HepG2 (cell line): ENCODE data around the gene LRR1. TPM values are rescaled to one million over a fixed set of nuclear protein-coding genes. Genes with fewer than 3 reads are reported as not detected.

ENCODE experiments used
- ATAD3A ChIP-seq: sonication (generic); formaldehyde crosslinking; IDR thresholded peaks from 2 replicates; pipeline ENCODE4 v1.4.0; 2020; ENCODE audit warnings: missing genetic modification reagents
- ATF7 ChIP-seq, 2 experiments: fragments of 450-650 bp in 1 of 2; sonication (generic) in 1 of 2; formaldehyde crosslinking in 1 of 2; IDR thresholded peaks; 2 replicates each; pipeline versions ENCODE4 v1.4.0 to v1.6.1; 2016 to 2020; ENCODE audit warnings: antibody characterized with exemption in 1 of 2, mild to moderate bottlenecking in 1 of 2, missing genetic modification reagents in 1 of 2
- BRCA1 ChIP-seq: sonication (generic); formaldehyde crosslinking; IDR thresholded peaks from 2 replicates; pipeline ENCODE4 v1.4.0; 2020; ENCODE audit warnings: missing genetic modification reagents
- DMTF1 ChIP-seq: sonication (generic); formaldehyde crosslinking; IDR thresholded peaks from 2 replicates; pipeline ENCODE4 v1.4.0; 2020; ENCODE audit warnings: mild to moderate bottlenecking, missing genetic modification reagents
- DR1 ChIP-seq: sonication (generic); formaldehyde crosslinking; IDR thresholded peaks from 2 replicates; pipeline ENCODE4 v1.8.0; 2021; ENCODE audit warnings: mild to moderate bottlenecking, missing genetic modification reagents, inconsistent platforms
- FOXK2 ChIP-seq: fragments of 450-650 bp; IDR thresholded peaks from 2 replicates; pipeline ENCODE4 v1.6.1; 2016
- HDAC6 ChIP-seq: fragments of 200-600 bp; sonication (generic); IDR thresholded peaks from 2 replicates; pipeline ENCODE4 v1.7.0; 2017; ENCODE audit warnings: mild to moderate bottlenecking, antibody characterized with exemption, low read length, low read depth
- HNRNPL ChIP-seq: fragments of 200-400 bp; formaldehyde crosslinking; IDR thresholded peaks from 2 replicates; pipeline ENCODE4 v1.6.1; 2017; ENCODE audit warnings: mild to moderate bottlenecking, low read depth, low read length
- MYNN ChIP-seq: sonication (generic); formaldehyde crosslinking; IDR thresholded peaks from 2 replicates; pipeline ENCODE4 v1.4.0; 2020; ENCODE audit warnings: mild to moderate bottlenecking, low read depth, missing genetic modification reagents
- NFIC ChIP-seq: IDR thresholded peaks from 2 replicates; pipeline ENCODE4 v1.6.1; 2012; ENCODE audit warnings: mild to moderate bottlenecking, low read length, inconsistent platforms
- PTBP1 ChIP-seq: fragments of 200-400 bp; formaldehyde crosslinking; IDR thresholded peaks from 2 replicates; pipeline ENCODE4 v1.6.1; 2018; ENCODE audit warnings: low read length, low read depth; ENCODE audit not compliant: poor library complexity, severe bottlenecking
- SIN3A ChIP-seq: IDR thresholded peaks from 2 replicates; pipeline ENCODE4 v1.6.1; 2011; ENCODE audit warnings: low read depth, mild to moderate bottlenecking, control low read depth, low read length, borderline replicate concordance
- SNAI1 ChIP-seq: sonication (generic); formaldehyde crosslinking; IDR thresholded peaks from 2 replicates; pipeline ENCODE4 v1.5.0; 2020; ENCODE audit warnings: mild to moderate bottlenecking, missing genetic modification reagents, borderline replicate concordance
- ZFP37 ChIP-seq: sonication (generic); formaldehyde crosslinking; IDR thresholded peaks from 2 replicates; pipeline ENCODE4 v1.4.0; 2020; ENCODE audit warnings: missing genetic modification reagents, borderline replicate concordance
- ZKSCAN1 ChIP-seq: fragments of 150-350 bp; IDR thresholded peaks from 2 replicates; pipeline ENCODE4 v1.6.1; 2014; ENCODE audit warnings: low read length
- ZNF124 ChIP-seq: sonication (generic); formaldehyde crosslinking; IDR thresholded peaks from 2 replicates; pipeline ENCODE4 v1.4.0; 2020; ENCODE audit warnings: missing genetic modification reagents
- polyA plus RNA-seq, 8 experiments: library from polyadenylated mRNA; depleted of rRNA in 3 of 8; stranded (reverse) in 7 of 8; unstranded in 1 of 8; fragments of >200 nt; fragmentation: Illumina TruSeq in 4 of 8; extraction: Trizol in 4 of 8; gene quantifications; 2 replicates each; pipeline versions ENCODE4 v1.2.1 to v1.2.3, GENCODE V29; 2011 to 2016; ENCODE audit warnings: low read depth in 4 of 8, missing spikeins in 1 of 8, mixed read lengths in 1 of 8; ENCODE audit not compliant: insufficient read depth in 1 of 8
- total RNA-seq, 5 experiments: library from RNA; depleted of rRNA; stranded (reverse); fragments of >200 nt; fragmentation: Illumina TruSeq; extraction: Trizol; gene quantifications; 2 replicates each; pipeline ENCODE4 v1.2.3, GENCODE V29; 2016; ENCODE audit warnings: low read depth in 1 of 5
- TF ChIP-seq, protein P1 (sequence below), 2 experiments: sonication (generic) in 1 of 2; formaldehyde crosslinking in 1 of 2; IDR thresholded peaks; 2 replicates each; pipeline versions ENCODE4 v1.6.1 to v1.9.0; 2014 to 2022; ENCODE audit warnings: antibody characterized with exemption in 1 of 2, borderline replicate concordance in 1 of 2, inconsistent platforms in 1 of 2, low read depth in 1 of 2, missing genetic modification reagents in 1 of 2
- TF ChIP-seq, protein P2 (sequence below): sonication (generic); formaldehyde crosslinking; IDR thresholded peaks from 2 replicates; pipeline ENCODE4 v1.4.0; 2020; ENCODE audit warnings: mild to moderate bottlenecking, low read depth, missing genetic modification reagents

LRR1 gene
- total and polyA plus RNA-seq, 2 of the 13 experiments (the other 11 are each of a cell fraction or from before 2014, with no cell fraction given): 7.0 to 36.2 TPM

DNA sequence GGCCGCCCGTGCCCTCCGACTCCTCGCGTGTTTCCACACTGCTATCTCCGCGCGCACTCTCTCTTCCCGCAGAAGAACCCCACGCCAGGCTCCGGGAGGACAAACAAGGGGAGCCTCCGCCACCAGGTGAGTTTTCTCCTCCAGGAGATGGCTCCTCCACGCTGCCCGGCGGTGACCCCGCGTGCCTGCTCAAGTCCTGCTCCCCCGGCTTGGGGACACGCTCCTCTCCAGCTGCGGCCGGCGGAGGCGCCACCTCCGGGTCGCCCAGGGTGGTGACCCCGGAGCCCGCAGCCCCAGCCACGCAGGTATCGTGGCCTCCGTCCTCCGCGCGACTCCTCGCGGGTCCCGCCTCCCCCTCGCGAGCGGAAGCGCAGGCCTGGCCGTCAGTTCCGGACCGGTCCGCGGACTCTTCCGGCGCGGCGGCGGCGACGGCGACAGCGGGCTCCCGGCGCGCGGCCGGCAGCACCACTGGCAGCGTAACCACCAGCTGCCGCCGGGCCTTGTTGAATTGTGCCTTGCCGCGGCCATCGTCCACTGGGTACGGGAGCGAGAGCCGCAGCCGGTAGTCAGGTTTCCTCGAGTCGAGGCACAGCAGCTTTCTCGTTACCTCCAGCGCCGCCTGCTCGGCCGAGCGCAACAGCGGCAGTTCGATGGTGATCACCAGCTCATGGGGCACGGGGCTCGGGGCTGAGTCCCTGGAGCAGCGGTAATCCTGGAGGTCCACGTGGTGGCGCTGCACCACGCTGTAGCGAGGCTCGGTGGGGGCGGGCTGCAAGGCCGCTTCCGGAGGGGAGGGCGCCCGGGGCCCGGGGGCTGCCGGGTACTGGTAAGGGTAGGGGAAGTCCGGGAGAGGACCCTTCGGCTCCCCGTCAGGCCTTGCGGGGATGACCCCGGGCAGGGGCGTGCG, 35.2 kb downstream of the LRR1 start (continued):
- TF ChIP-seq, protein P1, sequence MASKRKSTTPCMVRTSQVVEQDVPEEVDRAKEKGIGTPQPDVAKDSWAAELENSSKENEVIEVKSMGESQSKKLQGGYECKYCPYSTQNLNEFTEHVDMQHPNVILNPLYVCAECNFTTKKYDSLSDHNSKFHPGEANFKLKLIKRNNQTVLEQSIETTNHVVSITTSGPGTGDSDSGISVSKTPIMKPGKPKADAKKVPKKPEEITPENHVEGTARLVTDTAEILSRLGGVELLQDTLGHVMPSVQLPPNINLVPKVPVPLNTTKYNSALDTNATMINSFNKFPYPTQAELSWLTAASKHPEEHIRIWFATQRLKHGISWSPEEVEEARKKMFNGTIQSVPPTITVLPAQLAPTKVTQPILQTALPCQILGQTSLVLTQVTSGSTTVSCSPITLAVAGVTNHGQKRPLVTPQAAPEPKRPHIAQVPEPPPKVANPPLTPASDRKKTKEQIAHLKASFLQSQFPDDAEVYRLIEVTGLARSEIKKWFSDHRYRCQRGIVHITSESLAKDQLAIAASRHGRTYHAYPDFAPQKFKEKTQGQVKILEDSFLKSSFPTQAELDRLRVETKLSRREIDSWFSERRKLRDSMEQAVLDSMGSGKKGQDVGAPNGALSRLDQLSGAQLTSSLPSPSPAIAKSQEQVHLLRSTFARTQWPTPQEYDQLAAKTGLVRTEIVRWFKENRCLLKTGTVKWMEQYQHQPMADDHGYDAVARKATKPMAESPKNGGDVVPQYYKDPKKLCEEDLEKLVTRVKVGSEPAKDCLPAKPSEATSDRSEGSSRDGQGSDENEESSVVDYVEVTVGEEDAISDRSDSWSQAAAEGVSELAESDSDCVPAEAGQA (IDR thresholded peaks at IDR 0.05; ENCODE audit: low read depth): no peak; the same call in 1 of the 2 replicates
- TF ChIP-seq, protein P1 (CRISPR knock-in tag; IDR thresholded peaks at IDR 0.05; ENCODE audit: borderline replicate concordance): no peak
- TF ChIP-seq ZNF124 (CRISPR knock-in tag) (peak; percentile 55; the same call in 1 of the 2 replicates), ATF7 (IDR thresholded peaks at IDR 0.05) (no peak), ATF7 (CRISPR knock-in tag; IDR thresholded peaks at IDR 0.05) (no peak), SIN3A (peak; percentile 39; the same call in 1 of the 2 replicates), FOXK2 (no peak), HNRNPL (peak; percentile 36; the same call in 1 of the 2 replicates), ZKSCAN1 (no peak), ATAD3A (CRISPR knock-in tag) (no peak), DR1 (CRISPR knock-in tag) (no peak), ZFP37 (peak; percentile 2; the same call in 1 of the 2 replicates), BRCA1 (CRISPR knock-in tag) (no peak), DMTF1 (CRISPR knock-in tag) (no peak), MYNN (CRISPR knock-in tag) (no peak; the same call in 1 of the 2 replicates), SNAI1 (0 out of 2 replicates have a peak, but pooled peaks have one; percentile 41), NFIC (no peak), HDAC6 (no peak), PTBP1 (no peak)
- TF ChIP-seq, protein P2, sequence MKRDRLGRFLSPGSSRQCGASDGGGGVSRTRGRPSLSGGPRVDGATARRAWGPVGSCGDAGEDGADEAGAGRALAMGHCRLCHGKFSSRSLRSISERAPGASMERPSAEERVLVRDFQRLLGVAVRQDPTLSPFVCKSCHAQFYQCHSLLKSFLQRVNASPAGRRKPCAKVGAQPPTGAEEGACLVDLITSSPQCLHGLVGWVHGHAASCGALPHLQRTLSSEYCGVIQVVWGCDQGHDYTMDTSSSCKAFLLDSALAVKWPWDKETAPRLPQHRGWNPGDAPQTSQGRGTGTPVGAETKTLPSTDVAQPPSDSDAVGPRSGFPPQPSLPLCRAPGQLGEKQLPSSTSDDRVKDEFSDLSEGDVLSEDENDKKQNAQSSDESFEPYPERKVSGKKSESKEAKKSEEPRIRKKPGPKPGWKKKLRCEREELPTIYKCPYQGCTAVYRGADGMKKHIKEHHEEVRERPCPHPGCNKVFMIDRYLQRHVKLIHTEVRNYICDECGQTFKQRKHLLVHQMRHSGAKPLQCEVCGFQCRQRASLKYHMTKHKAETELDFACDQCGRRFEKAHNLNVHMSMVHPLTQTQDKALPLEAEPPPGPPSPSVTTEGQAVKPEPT (CRISPR knock-in tag): peak; percentile 45
